Fibroblast of mammary gland (primary cell): Measurements from ENCODE around the gene DHDH.
"Not testable (repeated sequence)": the region's sequence is repeated elsewhere in the genome, so short reads cannot be mapped to it uniquely, and the experiment has no call there.

Experiments
- DNase-seq: peaks from one replicate; pipeline ENCODE4 v3.0.0-alpha.2; 2010; ENCODE audit warnings: low read depth
- H3K4me3 ChIP-seq: 2 replicates; pipeline ENCODE4 v1.5.1; 2011; ENCODE audit warnings: low read depth, mild to moderate bottlenecking, low read length, moderate library complexity; ENCODE audit not compliant: control insufficient read depth
- TF ChIP-seq, protein P1 (sequence below): conservative IDR thresholded peaks from 2 replicates; pipeline ENCODE4 v1.5.1; 2011; ENCODE audit warnings: low read depth, low read length, inconsistent platforms; ENCODE audit not compliant: control insufficient read depth, insufficient read depth

Gene DHDH

DNA sequence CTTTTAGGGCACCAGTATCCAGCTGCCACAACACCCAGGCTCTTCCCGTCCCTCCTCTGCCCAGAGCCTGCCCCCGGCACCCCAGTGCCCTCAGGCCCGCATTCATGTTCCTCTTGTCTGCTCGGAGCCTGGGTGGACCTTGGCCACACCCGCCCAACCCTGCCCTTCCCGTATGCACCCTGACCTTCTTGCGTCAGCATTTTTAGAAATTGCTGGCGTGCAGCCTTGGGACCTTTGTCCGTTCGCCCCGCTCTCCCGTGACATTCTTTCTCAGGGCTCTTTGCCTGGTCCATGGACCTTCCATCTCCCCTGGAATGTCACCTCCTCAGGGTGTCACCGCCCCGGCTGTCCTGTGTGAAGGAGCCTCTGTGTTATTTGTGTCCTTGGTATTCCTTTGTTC lies 25.8 kb upstream of the DHDH start:
- TF ChIP-seq, protein P1, sequence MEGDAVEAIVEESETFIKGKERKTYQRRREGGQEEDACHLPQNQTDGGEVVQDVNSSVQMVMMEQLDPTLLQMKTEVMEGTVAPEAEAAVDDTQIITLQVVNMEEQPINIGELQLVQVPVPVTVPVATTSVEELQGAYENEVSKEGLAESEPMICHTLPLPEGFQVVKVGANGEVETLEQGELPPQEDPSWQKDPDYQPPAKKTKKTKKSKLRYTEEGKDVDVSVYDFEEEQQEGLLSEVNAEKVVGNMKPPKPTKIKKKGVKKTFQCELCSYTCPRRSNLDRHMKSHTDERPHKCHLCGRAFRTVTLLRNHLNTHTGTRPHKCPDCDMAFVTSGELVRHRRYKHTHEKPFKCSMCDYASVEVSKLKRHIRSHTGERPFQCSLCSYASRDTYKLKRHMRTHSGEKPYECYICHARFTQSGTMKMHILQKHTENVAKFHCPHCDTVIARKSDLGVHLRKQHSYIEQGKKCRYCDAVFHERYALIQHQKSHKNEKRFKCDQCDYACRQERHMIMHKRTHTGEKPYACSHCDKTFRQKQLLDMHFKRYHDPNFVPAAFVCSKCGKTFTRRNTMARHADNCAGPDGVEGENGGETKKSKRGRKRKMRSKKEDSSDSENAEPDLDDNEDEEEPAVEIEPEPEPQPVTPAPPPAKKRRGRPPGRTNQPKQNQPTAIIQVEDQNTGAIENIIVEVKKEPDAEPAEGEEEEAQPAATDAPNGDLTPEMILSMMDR: no peak
- no peak overlapping the region for H3K4me3 ChIP-seq
- no peak for DNase-seq

- not testable (repeated sequence) for H3K4me3 ChIP-seq, DNase-seq
These were observed 23.9 kb upstream of the DHDH start for GRCh38 chr19:48909424-48910077.

DNA sequence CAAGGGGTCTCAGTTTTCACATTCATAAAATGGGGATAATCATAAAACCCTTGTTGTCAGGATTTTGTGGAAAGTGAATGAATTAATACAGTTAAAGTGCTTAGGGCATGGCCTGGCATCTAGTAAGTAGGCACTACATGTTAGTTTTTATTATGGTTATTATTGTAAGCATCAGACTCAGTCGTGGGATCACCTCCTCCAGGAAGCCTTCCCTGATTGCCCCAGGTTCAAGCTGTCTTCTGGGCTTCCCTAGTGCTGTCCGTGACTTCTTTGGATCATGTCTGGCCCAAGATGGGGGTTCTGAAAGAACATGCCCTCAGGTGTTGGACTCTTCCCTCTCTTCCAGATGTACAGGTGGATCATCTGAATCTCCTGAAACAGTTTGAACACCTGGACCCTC lies 22.7 kb upstream of the DHDH start:
- TF ChIP-seq, protein P1: no peak
- DNase-seq: no peak
- no peak overlapping the region for H3K4me3 ChIP-seq

- TF ChIP-seq, protein P1: no peak
- H3K4me3 ChIP-seq: no peak overlapping the region
- no peak for DNase-seq
These were observed 20.2 kb upstream of the DHDH start for GRCh38 chr19:48913114-48913889.

DNA sequence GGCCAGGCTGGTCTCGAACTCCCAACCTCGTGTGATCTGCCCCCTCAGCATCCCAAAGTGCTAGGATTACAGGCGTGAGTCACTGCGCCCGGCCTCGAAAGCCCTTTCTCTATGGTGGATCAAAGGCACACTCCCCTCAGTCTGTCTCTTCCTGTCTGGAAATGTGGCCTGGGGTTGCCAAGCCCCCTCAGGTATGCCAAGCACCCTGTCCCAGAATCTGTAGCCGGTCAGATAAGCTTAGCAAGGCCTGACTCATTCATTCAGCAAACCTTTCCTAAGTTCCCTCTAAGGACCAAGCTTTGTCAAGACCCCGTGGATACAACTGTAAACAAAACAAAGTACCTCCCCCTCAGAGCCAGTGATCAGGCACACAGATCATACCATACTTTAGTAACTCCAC lies 19.3 kb upstream of the DHDH start:
- TF ChIP-seq, protein P1: no peak
- no peak overlapping the region for H3K4me3 ChIP-seq
- DNase-seq: no peak

DNA sequence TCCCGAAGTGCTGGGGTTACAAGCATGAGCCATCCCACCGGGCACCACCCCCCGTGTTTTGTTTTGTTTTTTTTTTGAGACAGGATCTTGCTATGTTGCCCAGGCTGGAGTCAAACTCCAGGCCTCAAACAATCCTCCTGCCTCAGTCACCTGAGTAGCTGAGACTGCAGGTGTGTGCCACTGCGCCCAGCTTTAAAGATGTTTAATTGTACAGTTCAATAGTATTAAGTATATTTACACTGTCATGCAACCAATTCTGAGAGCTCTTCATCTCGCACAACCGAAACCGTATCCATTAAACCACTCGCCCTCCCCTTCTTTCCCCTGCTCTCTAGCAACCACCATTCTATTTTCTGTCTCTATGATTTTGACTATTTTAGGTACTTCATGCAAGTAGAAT lies 17.7 kb upstream of the DHDH start:
- DNase-seq: no peak
- H3K4me3 ChIP-seq: no peak overlapping the region
- TF ChIP-seq, protein P1: no peak

GRCh38 chr19:48918071-48918470 lies 15.4 kb upstream of the DHDH start:
- no peak overlapping the region for H3K4me3 ChIP-seq
- TF ChIP-seq, protein P1: no peak
- DNase-seq: no peak
